ENCODE results near the gene MUSK. TPM values are rescaled to one million over a fixed set of nuclear protein-coding genes. Genes with fewer than 3 reads are reported as not detected.

MUSK gene
- total RNA-seq, 1 donor from 2014 or later, result not detected

DNA sequence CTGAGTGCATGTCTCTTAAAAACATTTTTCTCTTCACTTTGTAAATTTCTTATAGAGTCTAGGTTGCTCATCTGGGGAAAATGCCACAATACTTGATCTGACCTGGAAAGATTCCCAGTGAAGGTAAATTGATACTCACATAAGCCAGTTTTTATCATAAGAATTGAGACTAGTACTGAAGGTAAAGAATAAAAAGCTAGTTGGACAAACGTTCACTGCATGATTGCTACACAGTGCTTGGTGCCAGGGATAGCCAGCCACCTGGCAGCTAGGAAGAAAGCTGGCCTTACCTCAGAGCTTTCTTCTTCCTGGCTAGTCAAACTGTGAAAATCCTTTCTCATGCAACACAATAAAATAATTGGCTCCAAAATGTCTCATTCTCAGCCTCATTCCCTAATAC is 77.1 kb downstream of the MUSK start:
- intact Hi-C loops (cut with DNase I), result no loop called here
- DNase-seq (ENCODE audit: extremely low spot score in 2 of 2), result no peak
- no peaks in the 10 kb centered on the region for H3K36me3 ChIP-seq
- H3K4me1 ChIP-seq, result peaks cover 44% of the 10 kb centered on the region
- no peaks in the 10 kb centered on the region for H3K9me3 ChIP-seq
- TF ChIP-seq POLR2A (IDR thresholded peaks at IDR 0.05), result no peak
- no peak for TF ChIP-seq POLR2AphosphoS5 (IDR thresholded peaks at IDR 0.05; ENCODE audit: insufficient read depth in 1 of 2, low read depth in 1 of 2)
- TF ChIP-seq, protein P1, sequence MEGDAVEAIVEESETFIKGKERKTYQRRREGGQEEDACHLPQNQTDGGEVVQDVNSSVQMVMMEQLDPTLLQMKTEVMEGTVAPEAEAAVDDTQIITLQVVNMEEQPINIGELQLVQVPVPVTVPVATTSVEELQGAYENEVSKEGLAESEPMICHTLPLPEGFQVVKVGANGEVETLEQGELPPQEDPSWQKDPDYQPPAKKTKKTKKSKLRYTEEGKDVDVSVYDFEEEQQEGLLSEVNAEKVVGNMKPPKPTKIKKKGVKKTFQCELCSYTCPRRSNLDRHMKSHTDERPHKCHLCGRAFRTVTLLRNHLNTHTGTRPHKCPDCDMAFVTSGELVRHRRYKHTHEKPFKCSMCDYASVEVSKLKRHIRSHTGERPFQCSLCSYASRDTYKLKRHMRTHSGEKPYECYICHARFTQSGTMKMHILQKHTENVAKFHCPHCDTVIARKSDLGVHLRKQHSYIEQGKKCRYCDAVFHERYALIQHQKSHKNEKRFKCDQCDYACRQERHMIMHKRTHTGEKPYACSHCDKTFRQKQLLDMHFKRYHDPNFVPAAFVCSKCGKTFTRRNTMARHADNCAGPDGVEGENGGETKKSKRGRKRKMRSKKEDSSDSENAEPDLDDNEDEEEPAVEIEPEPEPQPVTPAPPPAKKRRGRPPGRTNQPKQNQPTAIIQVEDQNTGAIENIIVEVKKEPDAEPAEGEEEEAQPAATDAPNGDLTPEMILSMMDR (IDR thresholded peaks at IDR 0.05), result no peak
- H3K27ac ChIP-seq, result peak overlapping the region; percentile 90
- H3K4me3 ChIP-seq, result no peak overlapping the region
- H3K27me3 ChIP-seq, result no peaks in the 10 kb centered on the region

DNA sequence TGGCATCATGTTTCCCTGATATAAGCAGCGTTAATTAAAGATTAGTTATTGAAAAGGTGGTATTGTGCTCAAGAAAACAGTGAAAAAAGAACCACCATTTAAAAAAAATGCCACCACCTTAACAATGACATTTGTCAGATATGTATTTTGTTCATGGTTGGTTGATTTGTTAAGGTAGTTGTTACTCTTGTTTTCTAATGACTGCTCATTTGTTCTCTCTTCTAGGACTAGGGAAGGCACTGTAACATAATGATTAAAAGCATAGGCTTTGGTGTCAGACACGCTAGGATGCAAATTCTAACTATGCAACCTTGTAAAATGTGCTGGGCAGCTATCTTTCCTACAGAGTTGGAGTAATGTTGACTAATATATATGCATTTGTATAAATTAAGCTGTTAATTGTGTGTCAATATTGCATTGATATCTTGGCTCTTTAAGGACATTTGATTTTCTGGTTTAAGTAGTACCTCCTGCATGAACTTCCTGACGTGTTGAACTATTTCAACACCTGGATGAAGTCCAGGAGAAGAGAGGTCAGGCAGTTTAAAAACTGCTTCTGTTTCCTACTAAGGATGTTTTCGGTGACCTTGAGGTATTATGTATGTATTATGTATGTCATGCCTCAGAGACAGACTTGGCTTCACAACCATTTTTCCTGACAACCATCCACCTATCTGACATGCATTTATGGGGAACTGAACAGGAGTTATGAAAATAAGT is 77.8 kb downstream of the MUSK start:
- H3K27me3 ChIP-seq, result no peaks in the 10 kb centered on the region
- H3K36me3 ChIP-seq, result no peaks in the 10 kb centered on the region
- TF ChIP-seq, protein P1 (IDR thresholded peaks at IDR 0.05), result no peak
- TF ChIP-seq POLR2AphosphoS5 (IDR thresholded peaks at IDR 0.05; ENCODE audit: insufficient read depth in 1 of 2, low read depth in 1 of 2) (no peak), POLR2A (IDR thresholded peaks at IDR 0.05) (no peak)
- peaks cover 44% of the 10 kb centered on the region for H3K4me1 ChIP-seq
- H3K9me3 ChIP-seq, result no peaks in the 10 kb centered on the region
- intact Hi-C loops (cut with DNase I), result no loop called here
- peak overlapping the region; percentile 90 for H3K27ac ChIP-seq
- H3K4me3 ChIP-seq, result no peak overlapping the region
- DNase-seq (ENCODE audit: extremely low spot score in 2 of 2), result no peak

DNA sequence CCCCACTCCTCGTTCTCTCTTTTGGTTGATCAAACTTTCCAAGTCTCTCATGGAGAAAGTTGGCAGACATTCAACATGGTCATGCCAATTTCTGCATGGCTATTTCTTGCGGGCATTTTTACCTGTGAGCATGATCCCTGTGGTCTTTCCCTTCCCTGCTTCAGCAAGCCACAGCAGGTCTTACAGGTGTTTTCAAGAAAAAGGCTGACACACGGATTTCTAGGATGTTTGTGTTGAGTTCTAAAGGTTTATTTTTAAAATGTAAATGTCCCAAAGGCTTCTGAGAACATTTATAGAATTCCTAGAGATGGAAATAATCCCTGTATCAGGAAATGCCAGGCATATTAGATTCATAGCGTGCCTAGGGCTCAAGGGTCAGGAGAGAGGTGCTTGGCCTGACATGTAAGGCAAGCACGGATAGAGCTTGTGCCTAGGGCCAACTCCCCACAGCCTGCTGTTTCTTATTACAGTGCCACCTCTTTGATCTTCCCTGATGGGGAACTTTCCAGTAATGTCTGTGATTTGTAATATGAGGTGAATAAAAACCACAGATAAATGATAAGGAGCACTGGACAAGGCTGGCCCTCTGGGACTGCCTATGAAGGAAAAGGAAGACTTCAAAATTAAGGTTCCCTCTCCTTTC is 79.8 kb downstream of the MUSK start:
- H3K9me3 ChIP-seq, result no peaks in the 10 kb centered on the region
- no peak overlapping the region for H3K27ac ChIP-seq
- no peaks in the 10 kb centered on the region for H3K27me3 ChIP-seq
- H3K4me3 ChIP-seq, result no peak overlapping the region
- intact Hi-C loops (cut with DNase I), result no loop called here
- TF ChIP-seq POLR2AphosphoS5 (IDR thresholded peaks at IDR 0.05; ENCODE audit: insufficient read depth in 1 of 2, low read depth in 1 of 2) (no peak), POLR2A (IDR thresholded peaks at IDR 0.05) (no peak)
- TF ChIP-seq, protein P1 (IDR thresholded peaks at IDR 0.05), result no peak
- peaks cover 46% of the 10 kb centered on the region for H3K4me1 ChIP-seq
- H3K36me3 ChIP-seq, result no peaks in the 10 kb centered on the region
- no peak for DNase-seq (ENCODE audit: extremely low spot score in 2 of 2)

DNA sequence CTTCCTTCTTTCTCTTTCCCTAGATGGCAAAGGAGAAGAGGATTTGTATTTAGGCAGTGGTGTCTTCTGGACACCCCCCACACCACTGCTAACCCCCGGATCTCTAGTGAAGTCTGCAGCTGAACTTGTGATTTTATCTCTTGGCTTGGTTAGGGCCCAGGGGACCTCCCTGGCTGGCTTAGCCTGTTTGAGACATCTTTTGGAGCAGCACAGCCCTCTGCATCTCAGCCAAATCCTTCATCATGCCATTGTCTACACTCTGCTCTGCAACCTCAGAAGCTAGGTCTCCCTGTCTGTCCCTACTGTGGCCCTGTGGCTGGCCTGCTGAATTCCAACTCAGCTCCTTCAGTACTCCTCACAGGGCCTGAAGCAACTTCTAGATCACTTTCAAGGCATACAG is 81.7 kb downstream of the MUSK start:
- H3K36me3 ChIP-seq, result no peaks in the 10 kb centered on the region
- intact Hi-C loops (cut with DNase I), result loop anchor here (10.0 kb wide), 1 partner anchor 145 kb away; no protein-coding TSS in a partner anchor
- no peak for DNase-seq (ENCODE audit: extremely low spot score in 2 of 2)
- H3K27me3 ChIP-seq, result no peaks in the 10 kb centered on the region
- H3K9me3 ChIP-seq, result no peaks in the 10 kb centered on the region
- peak overlapping the region; percentile 12 for H3K27ac ChIP-seq
- H3K4me3 ChIP-seq, result no peak overlapping the region
- no peak for TF ChIP-seq POLR2A (IDR thresholded peaks at IDR 0.05)
- no peak for TF ChIP-seq POLR2AphosphoS5 (IDR thresholded peaks at IDR 0.05; ENCODE audit: insufficient read depth in 1 of 2, low read depth in 1 of 2)
- TF ChIP-seq, protein P1 (IDR thresholded peaks at IDR 0.05), result no peak
- peaks cover 27% of the 10 kb centered on the region for H3K4me1 ChIP-seq

DNA sequence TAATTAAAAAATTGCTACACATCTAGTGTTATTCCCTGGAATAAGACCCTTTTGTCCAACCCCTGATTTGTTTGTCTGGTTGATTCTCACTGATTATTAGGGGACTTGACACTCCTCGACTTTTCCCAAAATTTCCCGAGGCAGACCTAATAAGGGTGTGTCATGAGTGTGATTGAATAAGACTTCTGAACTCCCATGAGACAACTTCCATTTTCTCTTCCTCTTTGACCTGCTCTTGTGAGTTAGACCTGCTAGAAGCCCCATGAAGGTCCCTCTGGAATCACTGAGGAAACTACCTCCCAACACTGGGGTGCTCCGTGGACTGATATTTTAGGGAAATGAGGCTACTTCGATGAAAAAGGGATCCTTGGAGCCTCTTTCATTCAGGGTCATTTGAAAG is 83.4 kb downstream of the MUSK start:
- no peaks in the 10 kb centered on the region for H3K27me3 ChIP-seq
- H3K4me3 ChIP-seq, result no peak overlapping the region
- H3K36me3 ChIP-seq, result no peaks in the 10 kb centered on the region
- no peak overlapping the region for H3K27ac ChIP-seq
- no peaks in the 10 kb centered on the region for H3K9me3 ChIP-seq
- H3K4me1 ChIP-seq, result peaks cover 11% of the 10 kb centered on the region
- TF ChIP-seq POLR2AphosphoS5 (IDR thresholded peaks at IDR 0.05; ENCODE audit: insufficient read depth in 1 of 2, low read depth in 1 of 2) (no peak), POLR2A (IDR thresholded peaks at IDR 0.05) (no peak)
- TF ChIP-seq, protein P1 (IDR thresholded peaks at IDR 0.05), result no peak
- DNase-seq (ENCODE audit: extremely low spot score in 2 of 2), result no peak
- intact Hi-C loops (cut with DNase I), result loop anchor here (10.0 kb wide), 1 partner anchor 143 kb away; no protein-coding TSS in a partner anchor
